Gastrocnemius medialis (tissue), 4 donors: ENCODE results near the gene C10orf71. TPM values are rescaled to one million over a fixed set of nuclear protein-coding genes. Genes with fewer than 3 reads are reported as not detected.

Experiments used
- ATAC-seq, 2 donors: fragments of 150-250 bp; one replicate each; pipeline ENCODE4 v1.9.1; 2016
- DNase-seq, 2 donors: peaks; one replicate each; pipeline ENCODE4 v3.0.0-alpha.2; 2019
- H3K27ac ChIP-seq, 4 donors: fragments of 200-600 bp; sonication (generic); 1 replicate in 1 of 4; 2 replicates in 3 of 4; pipeline ENCODE4 v1.5.1; 2016 to 2018; ENCODE audit warnings: mild to moderate bottlenecking in 2 of 4, moderate library complexity in 1 of 4
- H3K27me3 ChIP-seq, 3 donors: fragments of 200-600 bp; sonication (generic) in 2 of 3; 1 replicate in 1 of 3; 2 replicates in 2 of 3; pipeline versions ENCODE4 v1.5.1 to v1.6.0; 2016 to 2019; ENCODE audit warnings: mild to moderate bottlenecking in 1 of 3, moderate library complexity in 1 of 3
- H3K36me3 ChIP-seq, 2 donors: fragments of 200-600 bp; sonication (generic) in 1 of 2; one replicate each; pipeline ENCODE4 v1.5.1; 2017 to 2018
- H3K4me1 ChIP-seq, 2 donors: fragments of 200-600 bp; sonication (generic) in 1 of 2; one replicate each; pipeline ENCODE4 v1.5.1; 2016 to 2017; ENCODE audit warnings: mild to moderate bottlenecking in 2 of 2
- H3K4me3 ChIP-seq, 4 donors: fragments of 200-600 bp; sonication (generic) in 3 of 4; 1 replicate in 1 of 4; 2 replicates in 3 of 4; pipeline ENCODE4 v1.5.1; 2016 to 2019; ENCODE audit warnings: mild to moderate bottlenecking in 2 of 4
- H3K9me3 ChIP-seq, 3 donors: fragments of 200-600 bp; sonication (generic) in 2 of 3; 1 replicate in 1 of 3; 2 replicates in 2 of 3; pipeline ENCODE4 v1.5.1; 2016 to 2019
- CTCF ChIP-seq, 5 experiments: fragments of 450-650 bp in 3 of 5; fragments of 200-600 bp in 2 of 5; sonication (generic) in 2 of 5; IDR thresholded peaks in 4 of 5; conservative IDR thresholded peaks in 1 of 5; 1 replicate in 4 of 5; 2 replicates in 1 of 5; pipeline ENCODE4 v1.5.1; 2016 to 2019; ENCODE audit warnings: antibody characterized with exemption in 5 of 5, mild to moderate bottlenecking in 3 of 5, moderate library complexity in 3 of 5
- POLR2A ChIP-seq, 2 donors: fragments of 450-650 bp; IDR thresholded peaks; one replicate each; pipeline ENCODE4 v1.6.1; 2017; ENCODE audit warnings: antibody characterized with exemption in 2 of 2, mild to moderate bottlenecking in 2 of 2, moderate library complexity in 2 of 2
- in situ Hi-C, 4 donors: fragments of 200-750 bp; cut with MboI; loops; one replicate each; pipeline versions ENCODE4 v1.15.0 to v1.8.0; 2017; ENCODE audit warnings: low sequenced_read_pairs in 4 of 4
- intact Hi-C: fragments of 100-400 bp; cut with DNase I; formaldehyde crosslinking; loops from one replicate; pipeline ENCODE4 v1.15.1; 2023; ENCODE audit warnings: low total_unique reads
- total RNA-seq, 4 donors: library from RNA; depleted of rRNA; stranded (reverse); fragments of >200 nt; gene quantifications; one replicate each; pipeline versions ENCODE4 v1.1.0 to v1.2.3, GENCODE V29; 2016

The C10orf71 gene
- total RNA-seq, 4 donors from 2014 or later, result 26.5 to 208 (median 69.6) TPM

- ATAC-seq, result no peak
- Histone ChIP-seq H3K4me3 (no peak overlapping the region), H3K36me3 (no peaks in the 10 kb centered on the region), H3K4me1 (peaks cover 43 to 58% of the 10 kb centered on the region in 2 donors), H3K27ac (peak overlapping the region; percentile 92 to 97 (median 94)), H3K27me3 (no peaks in the 10 kb centered on the region), H3K9me3 (no peaks in the 10 kb centered on the region)
- in situ Hi-C loops, result no loop called here
- intact Hi-C loops, result no loop called here
- no peak for TF ChIP-seq CTCF (IDR thresholded peaks at IDR 0.05 in 4 of 5, conservative IDR thresholded peaks at IDR 0.05 in 1 of 5)
- no peak for TF ChIP-seq POLR2A (IDR thresholded peaks at IDR 0.05)
- no peak for DNase-seq
Measured at GRCh38 chr10:49273626-49274025, 25.3 kb upstream of the C10orf71 start.

GRCh38 chr10:49274886-49275285 lies 24.1 kb upstream of the C10orf71 start:
- intact Hi-C loops, result no loop called here
- in situ Hi-C loops, result no loop called here
- H3K27ac ChIP-seq, result peak overlapping the region in 2 of 4 donors; percentile 48 to 92
- H3K27me3 ChIP-seq, result no peaks in the 10 kb centered on the region
- H3K4me1 ChIP-seq, result peaks cover 55 to 71% of the 10 kb centered on the region in 2 donors
- H3K9me3 ChIP-seq, result no peaks in the 10 kb centered on the region
- no peak overlapping the region for H3K4me3 ChIP-seq
- no peak for TF ChIP-seq POLR2A (IDR thresholded peaks at IDR 0.05)
- no peak for TF ChIP-seq CTCF (IDR thresholded peaks at IDR 0.05 in 4 of 5, conservative IDR thresholded peaks at IDR 0.05 in 1 of 5)
- no peaks in the 10 kb centered on the region for H3K36me3 ChIP-seq
- no peak for DNase-seq
- no peak for ATAC-seq

- H3K27me3 ChIP-seq, result no peaks in the 10 kb centered on the region
- intact Hi-C loops (no loop called here), in situ Hi-C loops (no loop called here)
- no peak for DNase-seq
- no peak overlapping the region for H3K4me3 ChIP-seq
- no peak for TF ChIP-seq CTCF (IDR thresholded peaks at IDR 0.05 in 4 of 5, conservative IDR thresholded peaks at IDR 0.05 in 1 of 5)
- TF ChIP-seq POLR2A (IDR thresholded peaks at IDR 0.05), result no peak
- H3K4me1 ChIP-seq, result peaks cover 49 to 67% of the 10 kb centered on the region in 2 donors
- no peaks in the 10 kb centered on the region for H3K36me3 ChIP-seq
- no peak for ATAC-seq
- no peaks in the 10 kb centered on the region for H3K9me3 ChIP-seq
- peak overlapping the region in 1 of 4 donors; percentile 92 for H3K27ac ChIP-seq
Measured at GRCh38 chr10:49275896-49276295, 23.1 kb upstream of the C10orf71 start.

GRCh38 chr10:49276596-49276995 lies 22.4 kb upstream of the C10orf71 start:
- no peak for TF ChIP-seq CTCF (IDR thresholded peaks at IDR 0.05 in 4 of 5, conservative IDR thresholded peaks at IDR 0.05 in 1 of 5)
- no peak for TF ChIP-seq POLR2A (IDR thresholded peaks at IDR 0.05)
- Histone ChIP-seq H3K36me3 (no peaks in the 10 kb centered on the region), H3K27me3 (no peaks in the 10 kb centered on the region), H3K27ac (peak overlapping the region in 2 of 4 donors; percentile 20 to 92), H3K4me3 (no peak overlapping the region), H3K9me3 (no peaks in the 10 kb centered on the region), H3K4me1 (peaks cover 42 to 64% of the 10 kb centered on the region in 2 donors)
- DNase-seq, result no peak
- in situ Hi-C loops, result no loop called here
- ATAC-seq, result no peak
- intact Hi-C loops, result no loop called here

- intact Hi-C loops, result loop anchor here (1.0 kb wide), 1 partner anchor 20 kb away; no protein-coding TSS in a partner anchor
- Histone ChIP-seq H3K4me1 (peaks cover 36 to 64% of the 10 kb centered on the region in 2 donors), H3K27ac (peak overlapping the region; percentile 80 to 92 (median 86)), H3K4me3 (no peak overlapping the region), H3K9me3 (no peaks in the 10 kb centered on the region), H3K27me3 (no peaks in the 10 kb centered on the region), H3K36me3 (no peaks in the 10 kb centered on the region)
- no peak for DNase-seq
- in situ Hi-C loops, result no loop called here
- no peak for ATAC-seq
- no peak for TF ChIP-seq CTCF (IDR thresholded peaks at IDR 0.05 in 4 of 5, conservative IDR thresholded peaks at IDR 0.05 in 1 of 5)
- TF ChIP-seq POLR2A (IDR thresholded peaks at IDR 0.05), result no peak
Measured at GRCh38 chr10:49277973-49278372, 21.0 kb upstream of the C10orf71 start.
